Liver (tissue), 3 donors: Measurements from ENCODE around the gene WNT11.

Experiments
- CTCF ChIP-seq: fragments of 150-350 bp; IDR thresholded peaks from 2 replicates; pipeline ENCODE4 v1.5.1; 2017; ENCODE audit warnings: improper control_type of control experiment, low read depth, low read length; ENCODE audit not compliant: missing input control
- GABPA ChIP-seq, 2 donors: IDR thresholded peaks in 1 of 2; conservative IDR thresholded peaks in 1 of 2; 2 replicates each; pipeline ENCODE4 v1.6.1; 2016; ENCODE audit warnings: antibody characterized with exemption in 2 of 2, mild to moderate bottlenecking in 1 of 2, moderate library complexity in 1 of 2
- JUND ChIP-seq, 2 donors: IDR thresholded peaks; 2 replicates each; pipeline ENCODE4 v1.6.1; 2016; ENCODE audit warnings: antibody characterized with exemption in 2 of 2
- NR2F2 ChIP-seq: IDR thresholded peaks from 2 replicates; pipeline ENCODE4 v1.6.1; 2016; ENCODE audit warnings: antibody characterized with exemption
- RAD21 ChIP-seq, 2 donors: IDR thresholded peaks; 2 replicates each; pipeline ENCODE4 v1.6.1; 2016; ENCODE audit warnings: antibody characterized with exemption in 2 of 2, mild to moderate bottlenecking in 2 of 2
- REST ChIP-seq: IDR thresholded peaks from 2 replicates; pipeline ENCODE4 v1.6.1; 2016; ENCODE audit warnings: antibody characterized with exemption, mild to moderate bottlenecking
- RXRA ChIP-seq, 2 donors: IDR thresholded peaks; 2 replicates each; pipeline ENCODE4 v1.6.1; 2017 to 2018; ENCODE audit warnings: antibody characterized with exemption in 2 of 2, mild to moderate bottlenecking in 1 of 2
- SP1 ChIP-seq: IDR thresholded peaks from 2 replicates; pipeline ENCODE4 v1.6.1; 2018; ENCODE audit warnings: antibody characterized with exemption, mild to moderate bottlenecking
- TAF1 ChIP-seq: conservative IDR thresholded peaks from 2 replicates; pipeline ENCODE4 v1.6.1; 2016; ENCODE audit warnings: antibody characterized with exemption, mild to moderate bottlenecking
- YY1 ChIP-seq: IDR thresholded peaks from 2 replicates; pipeline ENCODE4 v1.6.1; 2016; ENCODE audit warnings: antibody characterized with exemption, mild to moderate bottlenecking
- donor health status: healthy.
- donor health status: healthy.

GRCh38 chr11:76176463-76176862 is 29.8 kb downstream of the WNT11 start:
- no peak for TF ChIP-seq YY1
- TF ChIP-seq CTCF = no peak
- TF ChIP-seq NR2F2 = no peak
- TF ChIP-seq RAD21 (IDR thresholded peaks at IDR 0.05) = no peak
- TF ChIP-seq TAF1 = no peak
- TF ChIP-seq JUND (IDR thresholded peaks at IDR 0.05) = no peak
- TF ChIP-seq GABPA (IDR thresholded peaks at IDR 0.05 in 1 of 2, conservative IDR thresholded peaks at IDR 0.05 in 1 of 2) = no peak
- no peak for TF ChIP-seq RXRA (IDR thresholded peaks at IDR 0.05)
- TF ChIP-seq REST = no peak
- no peak for TF ChIP-seq SP1
